ENCODE results near the gene PGM1.

The PGM1 gene

DNA sequence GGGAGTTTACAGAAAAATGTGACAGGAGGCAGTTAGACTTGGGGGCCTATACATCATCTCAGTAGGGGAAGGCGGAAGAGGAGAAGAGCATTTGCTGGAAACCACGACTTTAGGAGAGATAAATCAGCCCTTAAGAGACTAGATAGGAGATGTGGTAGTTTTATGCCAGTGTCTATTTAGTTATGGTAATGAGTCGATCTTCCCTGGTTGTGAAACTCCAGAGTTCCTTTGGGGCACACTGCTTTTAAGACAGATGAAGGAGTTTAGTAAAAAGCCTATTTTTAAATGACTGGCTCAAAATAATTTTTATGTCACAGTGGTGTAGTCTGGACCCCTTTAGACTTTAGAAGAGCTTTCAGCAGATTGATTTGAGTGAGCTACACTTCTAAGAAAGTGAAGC, 7.8 kb downstream of the PGM1 start:
- DNase-seq (ENCODE audit: low read depth in 2 of 2): no peak

DNA sequence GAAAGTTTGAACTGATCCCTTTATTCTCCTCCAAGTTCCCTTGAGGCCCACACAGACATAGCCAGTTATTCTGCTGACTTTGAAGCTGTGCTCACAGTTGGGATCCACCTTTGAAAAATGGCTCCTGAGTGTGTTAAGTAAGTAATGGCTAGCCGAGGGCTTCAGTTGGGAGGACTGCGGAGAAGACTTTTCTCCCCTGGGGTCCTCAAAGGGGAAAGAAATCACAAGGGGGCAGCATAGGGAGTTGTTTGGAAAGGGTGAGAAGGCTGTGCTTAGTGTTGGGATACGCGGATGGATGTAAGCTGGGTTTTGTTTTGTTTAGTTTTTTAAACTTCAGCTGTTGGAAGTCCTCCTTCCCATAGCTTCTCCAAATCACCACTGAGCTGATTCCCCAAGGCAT, 8.3 kb downstream of the PGM1 start:
- DNase-seq (ENCODE audit: low read depth in 2 of 2): no peak

DNA sequence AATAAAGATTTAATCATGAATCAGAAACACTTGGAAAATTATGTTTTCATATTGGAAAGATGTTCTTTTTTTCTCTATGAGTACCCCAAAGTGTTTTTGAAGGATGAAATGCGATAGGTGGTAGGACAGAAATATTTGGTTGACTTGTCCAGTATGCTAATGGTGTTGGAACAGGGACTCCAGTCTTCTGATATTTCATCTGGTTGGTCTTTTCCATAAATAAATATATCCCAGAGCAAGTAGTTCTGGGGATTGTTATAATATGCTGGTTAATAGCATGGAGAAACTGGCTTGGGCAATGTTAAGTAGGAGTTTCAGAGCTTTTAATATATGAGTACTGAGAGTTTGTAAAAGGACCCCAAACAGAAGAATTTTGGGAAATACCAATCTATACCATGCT, 8.7 kb downstream of the PGM1 start:
- DNase-seq (ENCODE audit: low read depth in 2 of 2): no peak

DNA sequence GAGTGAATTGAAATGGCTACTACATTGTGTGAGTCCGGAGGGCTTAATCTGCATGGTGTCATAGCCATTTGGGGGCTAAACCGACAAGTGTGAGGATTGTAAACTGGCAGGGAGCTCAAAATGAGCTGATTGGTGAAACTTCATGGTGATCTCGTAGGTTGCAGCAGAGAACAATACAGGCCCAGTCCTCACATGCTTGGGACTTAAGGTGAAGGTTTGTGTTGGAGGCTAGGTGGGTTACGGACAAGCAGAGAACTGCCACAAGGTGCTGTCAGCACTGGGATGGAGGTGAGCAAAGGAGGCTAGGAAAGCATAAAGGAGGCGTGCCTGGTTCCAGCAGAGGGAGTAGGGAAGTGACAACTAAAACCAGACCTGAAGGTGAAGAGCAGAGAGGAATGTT, 9.4 kb downstream of the PGM1 start:
- DNase-seq (ENCODE audit: low read depth in 2 of 2): no peak

DNA sequence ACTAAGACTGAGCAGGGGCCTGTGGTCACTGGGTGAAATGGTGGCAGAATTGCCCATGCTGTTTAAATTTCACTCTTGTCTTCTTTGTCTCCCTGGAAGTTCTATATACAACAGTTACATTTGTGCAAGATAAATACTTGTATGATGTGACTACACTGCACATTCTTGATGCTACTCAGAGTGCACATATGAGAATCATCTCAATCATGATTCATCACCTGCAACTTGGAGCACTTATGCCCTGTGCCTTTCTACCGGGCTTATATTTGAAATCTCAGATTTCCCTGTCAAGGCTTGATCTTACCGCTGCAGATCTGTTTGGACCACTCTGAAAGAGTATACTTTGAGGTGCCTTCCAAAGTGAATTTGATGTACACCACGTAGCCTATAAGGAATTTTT, 10.6 kb downstream of the PGM1 start:
- DNase-seq (ENCODE audit: low read depth in 2 of 2): no peak

DNA sequence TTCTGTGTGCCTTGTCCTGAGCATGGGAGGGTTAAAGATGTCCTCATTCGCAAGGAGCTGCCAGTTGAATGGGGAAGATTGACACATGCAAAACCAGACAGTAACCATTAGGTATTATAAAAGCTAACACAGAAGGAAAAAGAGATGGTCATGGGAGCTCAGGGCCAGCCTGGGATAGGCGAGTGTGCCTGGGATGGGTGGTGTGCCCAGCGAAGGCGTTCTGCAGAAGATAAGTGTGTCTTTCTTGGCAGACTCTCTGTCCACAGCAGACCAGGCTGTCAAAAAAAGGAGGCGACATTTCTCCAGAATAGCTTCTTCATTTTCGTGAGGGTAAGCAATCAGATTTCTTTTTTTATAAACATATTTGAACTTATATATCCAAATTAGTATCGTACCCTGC, 14.1 kb downstream of the PGM1 start:
- DNase-seq (ENCODE audit: low read depth in 2 of 2): no peak

DNA sequence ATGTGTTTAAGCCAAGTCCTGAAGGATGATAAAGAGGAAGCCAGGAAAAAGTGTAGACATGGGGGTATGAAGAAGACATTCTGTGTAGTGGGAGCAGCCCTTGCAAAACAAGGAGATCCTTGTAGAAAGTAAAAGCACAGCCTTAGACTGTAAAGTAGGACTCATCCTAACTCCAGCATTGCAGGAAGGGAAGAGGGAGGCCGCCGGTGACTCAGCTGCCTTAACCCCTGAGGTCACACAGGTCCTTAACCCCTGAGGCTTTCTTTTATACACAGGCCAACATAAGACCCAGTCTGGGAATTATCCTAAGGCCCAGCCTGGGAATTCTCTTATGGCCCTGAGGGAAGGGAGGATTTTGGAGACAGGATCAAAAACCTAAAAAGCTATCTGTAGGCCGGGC, 18.0 kb downstream of the PGM1 start:
- no peak for DNase-seq (ENCODE audit: low read depth in 2 of 2)

DNA sequence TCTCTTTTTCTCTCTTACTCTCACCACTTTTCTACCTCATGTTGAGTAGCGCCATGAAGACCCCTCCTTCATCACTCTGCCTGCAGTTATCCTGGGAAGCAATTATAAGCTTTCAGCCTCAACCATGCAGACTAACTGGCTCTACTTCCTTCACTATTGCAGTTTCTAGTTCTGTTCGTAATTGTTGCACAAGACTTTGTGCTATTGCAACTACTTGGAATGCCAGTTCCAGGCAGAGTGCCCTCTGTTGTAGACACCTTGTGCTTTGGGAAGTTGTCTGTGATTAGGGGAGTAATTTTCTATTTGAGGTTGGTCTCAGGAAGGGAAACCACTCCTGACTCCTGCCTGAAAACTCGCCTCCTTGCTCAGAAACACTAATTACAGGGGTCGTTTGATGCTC, 19.4 kb downstream of the PGM1 start:
- no peak for DNase-seq (ENCODE audit: low read depth in 2 of 2)

DNA sequence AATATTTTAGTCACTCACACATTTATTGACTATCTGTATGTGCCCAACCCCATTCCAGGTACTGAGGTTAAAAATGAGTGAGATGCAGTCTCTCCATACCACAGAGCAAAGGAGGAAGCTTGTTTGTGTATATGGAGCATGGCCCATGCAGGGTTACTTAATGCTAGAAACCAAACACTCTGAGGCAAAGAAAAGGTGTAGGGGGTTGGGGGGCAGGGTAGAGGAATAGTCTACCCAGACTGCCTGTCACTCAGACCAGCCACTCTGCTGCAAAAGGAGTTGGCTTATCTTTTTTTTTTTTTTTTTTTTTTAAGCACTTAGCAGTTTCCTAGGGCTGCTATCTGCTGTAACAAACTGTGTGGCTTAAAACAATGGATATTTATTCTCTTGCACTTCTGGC, 19.8 kb downstream of the PGM1 start:
- no peak for DNase-seq (ENCODE audit: low read depth in 2 of 2)

DNA sequence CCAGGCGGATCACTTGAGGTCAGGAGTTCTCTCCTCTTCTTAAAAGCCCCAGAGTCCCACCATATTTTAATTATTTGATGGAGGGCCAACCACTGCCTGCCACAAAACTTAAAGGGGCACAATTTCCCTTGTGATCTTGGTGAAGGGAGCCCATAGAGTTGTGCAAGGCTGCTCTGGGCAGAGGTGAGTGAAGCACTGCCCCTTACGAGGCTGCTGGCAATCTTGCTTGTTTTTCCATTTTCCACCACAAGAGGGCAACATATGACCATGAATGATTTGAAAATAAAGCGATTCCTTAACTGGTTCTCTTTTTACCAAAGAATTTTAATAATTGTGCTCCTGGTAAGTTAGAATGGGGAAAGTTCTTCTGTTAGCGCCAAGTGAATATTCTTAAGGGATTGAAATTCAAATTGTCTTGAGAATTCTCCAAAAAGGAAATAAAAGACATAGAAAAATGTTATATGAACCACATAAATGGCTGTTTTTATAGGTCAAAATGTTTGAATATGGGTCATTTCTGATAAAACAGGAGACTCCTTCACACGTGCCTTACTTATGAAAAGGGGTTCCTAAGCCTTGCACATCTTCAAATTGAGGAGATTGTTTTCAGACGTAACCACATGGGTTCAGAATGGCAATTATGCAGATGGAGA, 22.7 kb downstream of the PGM1 start:
- DNase-seq (ENCODE audit: low read depth in 2 of 2): no peak

DNA sequence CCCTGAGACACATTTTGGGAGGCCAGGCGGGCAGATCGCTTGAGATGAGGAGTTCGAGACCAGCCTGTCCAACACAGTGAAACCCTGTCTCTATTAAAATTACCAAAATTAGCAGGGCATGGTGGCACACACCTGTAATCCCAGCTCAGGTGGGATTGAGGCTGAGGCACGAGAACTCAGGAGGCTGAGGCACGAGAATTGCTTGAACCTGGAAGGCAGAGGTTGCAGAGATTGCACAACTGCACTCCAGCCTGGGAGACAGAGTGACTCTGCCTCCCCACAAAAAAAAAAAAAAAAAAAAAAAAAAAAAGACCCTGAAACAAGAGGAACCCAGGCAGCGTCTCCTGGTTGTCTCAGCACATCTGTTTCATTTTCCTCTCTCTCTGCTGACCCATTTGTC, 24.2 kb downstream of the PGM1 start:
- no peak for DNase-seq (ENCODE audit: low read depth in 2 of 2)

DNA sequence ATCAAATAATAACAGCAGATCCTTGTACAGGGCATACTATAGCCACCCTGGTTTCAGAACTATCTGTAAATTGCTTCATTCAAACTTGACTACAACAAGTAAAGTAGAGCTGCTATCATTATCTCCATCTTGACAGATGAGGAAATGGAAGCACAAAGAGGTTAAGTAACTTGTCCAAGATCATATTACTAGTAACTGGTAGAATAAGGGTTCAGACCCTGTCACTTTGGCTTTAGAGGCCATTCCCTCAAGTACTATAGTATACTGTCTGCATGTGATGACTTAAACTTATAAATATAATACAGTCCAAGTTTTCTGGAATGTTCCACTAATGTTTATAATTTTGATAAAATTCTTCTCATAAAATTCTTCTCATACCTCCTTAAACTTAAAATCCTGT, 24.8 kb downstream of the PGM1 start:
- peak in 1 of 2 experiments; percentile 27 for DNase-seq (ENCODE audit: low read depth in 2 of 2)

DNA sequence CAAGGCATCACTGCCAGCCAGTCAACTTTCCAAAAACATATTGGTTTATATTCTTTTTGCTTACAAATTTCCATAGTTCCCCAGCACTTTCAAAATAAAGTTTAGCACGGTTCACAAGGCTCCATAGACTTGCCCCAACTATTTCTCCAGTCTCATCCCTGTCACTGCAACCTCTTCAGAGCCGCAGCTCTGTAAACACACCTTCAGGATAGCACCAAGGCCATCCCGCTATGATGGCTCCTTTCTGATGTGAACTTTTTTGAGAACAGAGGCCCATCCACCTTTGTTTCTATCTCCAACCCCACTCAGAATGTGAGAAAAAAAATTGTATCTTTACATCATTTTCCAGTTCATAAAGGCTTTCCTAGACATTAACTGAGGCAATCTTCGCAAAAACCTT, 26.3 kb downstream of the PGM1 start:
- DNase-seq (ENCODE audit: low read depth in 2 of 2): no peak

DNA sequence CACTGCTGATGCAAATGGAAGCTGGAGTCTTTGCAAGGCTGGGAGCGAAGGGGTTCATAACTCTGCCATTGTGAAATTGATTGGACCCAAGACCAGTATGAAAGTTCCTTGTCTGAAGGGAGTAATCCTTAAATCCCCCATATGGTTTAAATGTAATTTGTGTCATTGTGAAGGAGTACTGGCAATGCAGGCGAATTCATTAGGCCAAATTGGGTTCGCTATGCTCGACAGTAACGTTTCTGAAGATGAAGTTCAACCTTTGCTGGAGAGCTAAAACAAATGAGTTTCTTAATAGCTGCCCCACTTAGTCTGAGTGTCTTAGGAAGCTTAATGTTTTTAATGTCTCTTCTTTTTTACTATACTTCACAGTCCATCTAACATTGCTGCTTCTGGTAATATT, 27.5 kb downstream of the PGM1 start:
- DNase-seq (ENCODE audit: low read depth in 2 of 2): no peak

DNA sequence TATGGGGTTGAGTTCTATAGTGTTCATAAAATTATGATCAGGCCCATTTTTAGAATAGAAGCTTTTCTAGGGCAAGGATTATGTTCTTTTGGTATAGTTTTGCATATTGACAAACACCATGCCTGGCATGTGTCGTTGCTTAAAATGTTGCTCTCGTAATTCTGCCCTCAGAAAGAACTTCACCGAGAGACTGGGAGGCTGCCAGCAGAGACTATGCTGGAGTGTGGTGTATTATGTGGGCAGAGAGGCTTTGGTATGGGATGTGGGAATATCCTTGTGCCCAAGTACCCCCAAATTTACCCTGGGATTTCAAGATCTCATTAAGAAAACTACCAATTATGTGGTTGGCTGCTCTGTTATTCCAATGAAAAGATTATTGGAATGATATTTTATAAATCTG, 27.9 kb downstream of the PGM1 start:
- DNase-seq (ENCODE audit: low read depth in 2 of 2): no peak

DNA sequence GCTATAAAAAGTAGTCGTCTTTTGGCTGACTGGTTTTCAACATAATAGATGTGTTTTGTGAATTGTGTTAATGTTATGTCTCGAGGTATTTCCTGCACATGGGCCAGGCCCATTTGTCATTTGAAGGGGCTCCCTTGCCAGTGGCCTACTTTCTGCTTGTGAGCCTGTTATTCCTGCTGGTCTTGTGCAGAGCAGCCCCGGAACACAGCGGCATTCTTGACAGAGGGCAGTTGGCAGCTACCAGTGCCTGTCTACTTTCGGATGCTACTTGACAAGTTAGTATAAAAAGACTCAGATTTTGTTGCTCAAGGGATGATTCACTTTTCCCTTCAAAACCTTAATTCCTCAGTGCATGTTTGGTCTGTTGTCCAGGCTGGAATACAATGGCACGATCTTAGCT, 28.5 kb downstream of the PGM1 start:
- DNase-seq (ENCODE audit: low read depth in 2 of 2): no peak

DNA sequence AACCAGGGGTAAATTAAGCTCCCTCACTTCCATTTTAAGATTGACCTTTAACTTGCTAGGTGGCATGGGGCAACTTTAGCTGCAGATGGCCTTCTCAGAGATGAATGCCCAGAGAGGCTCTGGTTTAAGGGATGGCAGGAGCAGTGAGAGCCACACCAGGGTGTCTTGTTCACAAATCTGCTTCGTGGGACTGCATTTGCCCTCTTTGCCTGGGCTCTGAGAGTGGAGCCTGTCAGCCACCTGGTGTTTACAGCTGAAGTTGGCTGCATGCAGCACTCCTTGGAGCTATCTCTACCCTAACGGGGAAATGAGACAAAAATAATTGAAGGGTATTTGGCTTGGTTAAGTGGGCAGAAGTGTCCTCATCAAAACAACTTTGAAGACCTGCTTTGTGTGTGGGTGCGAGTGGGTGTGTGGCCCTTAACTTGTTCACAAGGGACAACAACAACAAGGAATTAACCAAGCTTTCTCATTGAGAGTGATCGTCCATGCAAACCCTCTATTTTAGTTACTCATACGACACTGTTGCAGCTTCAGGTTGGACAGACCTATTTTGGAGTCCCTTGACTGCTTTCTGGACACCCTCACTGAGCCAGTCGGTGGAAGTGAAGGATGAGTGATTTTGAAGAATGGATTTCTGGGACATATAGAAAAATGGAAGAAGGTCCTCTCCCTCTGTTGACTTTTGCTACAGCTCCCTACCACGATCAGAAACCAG, 29.8 kb downstream of the PGM1 start:
- DNase-seq (ENCODE audit: low read depth in 2 of 2): no peak

DNA sequence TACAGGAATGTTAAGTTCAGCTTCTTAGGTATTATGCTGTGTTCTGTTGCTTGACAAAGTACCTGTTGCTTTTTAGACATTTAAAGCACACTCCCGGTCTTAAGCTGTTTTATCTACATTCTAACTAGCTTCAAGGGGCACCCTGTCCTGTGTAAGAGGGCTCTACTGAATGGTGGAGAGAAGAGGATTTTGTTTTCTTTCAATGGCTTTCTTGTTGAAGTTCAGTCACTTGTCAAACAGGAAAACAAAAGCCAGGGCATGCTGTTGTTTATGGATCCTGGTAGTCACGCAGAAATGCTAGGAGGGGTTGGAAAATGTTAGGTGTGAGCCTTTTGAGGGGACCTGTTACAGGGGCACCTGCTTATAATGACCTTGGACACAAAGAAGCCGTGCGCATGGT, 30.7 kb downstream of the PGM1 start:
- DNase-seq (ENCODE audit: low read depth in 2 of 2): no peak

DNA sequence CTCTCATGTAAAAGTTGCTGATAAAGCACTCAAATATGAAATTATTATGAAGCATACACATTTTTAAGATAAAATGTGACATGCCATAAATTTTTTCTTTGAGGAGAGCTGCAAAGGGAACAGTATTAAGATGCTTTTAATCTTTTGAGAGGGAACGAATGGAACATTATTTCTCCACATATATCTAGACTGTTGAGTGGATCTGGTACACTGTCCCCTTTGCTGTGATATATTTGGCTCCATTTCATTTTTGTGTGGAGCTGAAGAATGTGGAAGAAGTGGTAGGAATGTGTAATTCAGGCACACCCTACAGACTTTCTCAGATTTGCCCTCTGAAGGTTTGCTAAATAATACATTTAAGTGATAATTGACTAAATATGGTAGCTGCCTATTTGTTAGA, 31.7 kb downstream of the PGM1 start:
- peak; percentile 36 to 43 for DNase-seq (ENCODE audit: low read depth in 2 of 2)

DNA sequence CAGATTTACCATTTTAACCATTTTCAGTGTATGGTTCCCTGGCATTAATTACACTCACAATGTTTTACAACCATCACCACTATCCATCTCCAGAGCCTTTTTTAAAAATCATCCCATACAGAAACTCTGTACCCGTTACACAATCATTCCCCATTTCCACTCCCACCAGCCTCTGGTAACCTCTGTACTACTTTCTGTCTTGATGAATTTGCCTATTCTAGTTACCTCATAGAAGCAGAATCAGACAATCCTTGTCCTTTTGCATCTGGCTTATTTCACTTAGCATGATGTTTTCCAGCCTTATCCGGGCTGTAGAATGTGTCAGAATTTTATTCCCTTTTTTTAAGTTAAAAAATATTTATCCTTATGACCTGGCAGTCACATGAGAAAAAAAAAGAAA, 33.0 kb downstream of the PGM1 start:
- no peak for DNase-seq (ENCODE audit: low read depth in 2 of 2)

DNA sequence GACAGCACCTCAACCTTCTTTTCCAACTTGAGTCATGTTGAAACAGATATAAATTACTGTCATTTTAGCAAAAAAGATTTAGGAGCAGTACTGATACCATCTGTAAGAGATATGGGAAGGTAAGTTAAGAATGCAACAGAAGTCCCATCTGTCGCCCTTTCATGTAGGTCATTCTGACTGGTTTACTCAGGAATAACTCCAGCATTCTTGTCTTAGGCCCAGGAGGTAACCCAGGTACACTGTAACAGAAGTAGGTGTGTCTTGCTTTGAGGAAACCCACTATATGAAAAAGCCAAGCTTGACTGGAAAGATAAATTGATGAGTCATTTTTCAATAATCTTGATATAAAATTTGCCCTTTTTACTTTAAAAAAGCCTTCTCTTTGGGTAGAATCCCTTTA, 35.4 kb downstream of the PGM1 start:
- DNase-seq (ENCODE audit: low read depth in 2 of 2): no peak

DNA sequence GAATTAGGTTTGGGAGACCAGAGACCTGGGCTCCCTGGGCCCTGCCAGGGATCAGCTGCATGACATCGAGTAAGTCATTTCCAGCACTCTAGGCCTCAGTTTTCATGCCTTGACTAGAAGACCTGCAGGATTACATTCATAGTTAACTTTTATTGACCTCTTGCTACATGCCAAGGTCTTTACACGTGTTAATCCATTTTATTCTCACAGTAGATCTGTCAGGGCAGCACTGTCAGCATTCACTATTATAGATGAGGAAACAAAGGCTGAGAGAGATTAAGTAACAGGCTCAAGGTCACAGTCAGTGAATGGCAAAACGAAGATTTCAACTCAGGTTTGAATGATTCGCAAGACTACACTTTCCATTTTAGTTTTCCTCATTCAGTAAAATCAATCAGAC, 37.0 kb downstream of the PGM1 start:
- no peak for DNase-seq (ENCODE audit: low read depth in 2 of 2)

DNA sequence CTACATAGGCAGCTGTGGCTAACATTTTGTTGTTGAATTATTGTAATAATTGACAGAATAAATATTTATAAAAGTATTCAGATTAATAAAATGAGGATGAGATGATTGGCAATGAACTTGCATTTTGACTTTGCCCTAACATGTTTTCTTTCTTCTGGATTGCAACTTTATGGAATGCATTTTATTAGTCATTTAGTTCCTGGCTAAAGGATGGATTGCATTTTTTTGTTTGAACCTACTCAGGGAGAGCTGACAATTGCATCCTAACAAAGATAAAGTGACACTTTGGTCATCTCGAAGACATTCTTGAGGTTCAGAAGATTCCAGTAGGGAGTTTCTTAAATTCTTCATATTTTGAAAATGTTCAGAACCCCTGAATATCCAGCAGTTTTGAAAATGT, 37.5 kb downstream of the PGM1 start:
- DNase-seq (ENCODE audit: low read depth in 2 of 2): no peak

DNA sequence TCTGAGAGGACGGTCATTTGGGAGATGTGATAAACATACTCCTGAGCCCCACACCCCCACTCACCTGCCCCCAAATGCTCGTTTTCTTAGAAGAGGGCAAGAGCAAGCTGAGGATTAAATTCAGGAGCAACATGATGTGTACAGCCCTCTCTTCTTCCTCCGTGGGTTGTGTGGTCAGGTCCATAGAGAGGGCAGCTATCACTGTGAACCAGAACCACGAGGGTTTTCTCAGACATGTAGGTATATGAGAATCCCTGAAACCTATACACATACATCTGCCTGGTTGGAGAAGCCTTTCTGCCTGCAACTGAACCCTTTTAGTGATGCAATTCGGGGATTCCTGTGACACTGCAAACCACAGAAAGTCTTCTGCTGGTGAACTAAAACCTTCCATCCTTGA, 38.9 kb downstream of the PGM1 start:
- no peak for DNase-seq (ENCODE audit: low read depth in 2 of 2)
